ENCODE results near the gene ZNF778.

The ZNF778 gene

GRCh38 chr16:89193576-89194293 lies 23.8 kb upstream of the ZNF778 start:
- no peak for DNase-seq (ENCODE audit: low read depth, low spot score)

GRCh38 chr16:89194340-89195311 lies 22.9 kb upstream of the ZNF778 start:
- DNase-seq (ENCODE audit: low read depth, low spot score), result no peak

- no peak for DNase-seq (ENCODE audit: low read depth, low spot score)
Measured at GRCh38 chr16:89195521-89196171, 21.9 kb upstream of the ZNF778 start.

- DNase-seq (ENCODE audit: low read depth, low spot score), result no peak
Measured at GRCh38 chr16:89197033-89197632, 20.4 kb upstream of the ZNF778 start.

GRCh38 chr16:89197633-89198416 lies 19.7 kb upstream of the ZNF778 start:
- no peak for DNase-seq (ENCODE audit: low read depth, low spot score)

DNA sequence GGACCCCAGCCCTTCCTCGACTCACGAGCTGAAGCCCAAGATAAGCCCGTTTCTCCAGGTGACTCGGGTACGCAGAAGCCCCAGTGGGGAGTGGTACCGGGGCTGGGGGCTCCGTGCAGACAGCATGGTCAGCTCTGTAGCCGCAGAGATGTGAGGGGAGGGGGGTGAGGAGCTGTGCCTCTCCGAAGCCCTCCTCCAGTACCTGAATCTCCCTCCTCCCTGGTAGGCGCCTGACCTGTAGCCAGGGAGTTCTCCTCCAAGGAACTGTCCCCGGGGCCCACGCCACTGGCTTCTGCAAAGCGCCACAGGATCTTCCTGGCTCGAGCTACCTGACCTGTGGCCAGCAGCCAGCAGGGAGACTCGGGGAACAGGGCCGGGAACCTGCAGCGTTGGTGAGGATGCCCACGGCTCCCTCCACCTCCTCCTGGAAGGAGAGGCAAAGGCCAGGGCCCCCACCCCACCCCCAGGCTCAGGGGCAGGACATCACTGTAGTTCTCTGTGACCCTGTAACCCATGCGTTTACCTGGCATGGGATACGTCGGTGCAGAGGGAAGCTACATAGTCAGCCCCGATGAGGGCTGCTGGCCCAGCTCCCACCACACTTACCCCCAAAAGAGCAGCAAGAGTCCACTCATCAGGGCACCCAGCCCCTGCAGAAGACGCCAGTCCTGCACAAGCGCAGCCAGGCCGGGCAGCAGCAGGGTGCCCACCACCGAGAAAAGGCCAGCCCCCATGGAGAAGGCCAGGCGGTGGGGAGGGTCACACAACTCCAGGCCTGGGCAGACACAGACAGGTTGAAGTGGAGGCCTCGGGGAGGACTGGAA lies 18.9 kb upstream of the ZNF778 start:
- DNase-seq (ENCODE audit: low read depth, low spot score), result no peak

DNA sequence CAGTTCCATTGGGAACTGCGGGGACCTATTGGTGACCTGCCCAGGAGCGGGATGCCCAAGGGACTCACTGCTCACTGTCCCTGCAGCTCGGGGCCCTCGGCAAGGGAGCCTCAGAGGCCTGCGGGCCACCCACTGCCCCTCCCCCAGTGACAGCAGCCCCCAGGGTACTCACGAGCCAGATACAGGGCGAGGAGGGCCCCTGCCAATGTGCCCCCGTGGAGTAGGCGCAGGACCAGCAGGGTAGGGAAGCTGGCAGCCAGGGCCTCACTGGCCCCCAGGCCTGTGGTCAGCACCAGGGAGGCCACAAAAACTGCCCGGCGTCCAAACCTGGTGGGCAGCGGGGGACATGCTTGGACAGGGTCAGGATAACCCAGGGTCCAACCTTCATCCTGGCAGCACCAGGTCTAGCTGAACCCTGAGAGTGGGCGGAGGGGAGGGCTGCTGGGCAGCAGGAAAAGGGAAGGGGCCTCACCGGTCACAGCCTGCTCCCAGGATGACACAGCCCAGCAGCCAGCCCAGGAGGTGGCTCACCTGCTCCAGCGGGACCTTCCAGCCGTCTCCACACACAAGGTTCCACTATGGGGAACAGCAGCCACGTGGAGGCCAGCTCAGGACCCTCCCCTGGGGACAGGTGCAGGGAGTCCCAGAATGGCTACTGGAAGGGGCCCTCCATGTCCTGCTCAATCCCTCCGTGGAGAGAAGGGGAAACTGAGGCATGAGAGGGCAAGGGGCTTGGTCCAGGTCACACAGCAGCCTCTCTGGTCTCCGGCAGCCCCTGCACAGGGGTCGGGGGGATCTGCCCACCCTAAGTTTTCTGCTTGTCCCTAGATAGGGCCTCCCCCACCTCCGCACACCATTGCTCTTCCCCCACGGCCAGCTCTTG lies 18.0 kb upstream of the ZNF778 start:
- no peak for DNase-seq (ENCODE audit: low read depth, low spot score)

DNA sequence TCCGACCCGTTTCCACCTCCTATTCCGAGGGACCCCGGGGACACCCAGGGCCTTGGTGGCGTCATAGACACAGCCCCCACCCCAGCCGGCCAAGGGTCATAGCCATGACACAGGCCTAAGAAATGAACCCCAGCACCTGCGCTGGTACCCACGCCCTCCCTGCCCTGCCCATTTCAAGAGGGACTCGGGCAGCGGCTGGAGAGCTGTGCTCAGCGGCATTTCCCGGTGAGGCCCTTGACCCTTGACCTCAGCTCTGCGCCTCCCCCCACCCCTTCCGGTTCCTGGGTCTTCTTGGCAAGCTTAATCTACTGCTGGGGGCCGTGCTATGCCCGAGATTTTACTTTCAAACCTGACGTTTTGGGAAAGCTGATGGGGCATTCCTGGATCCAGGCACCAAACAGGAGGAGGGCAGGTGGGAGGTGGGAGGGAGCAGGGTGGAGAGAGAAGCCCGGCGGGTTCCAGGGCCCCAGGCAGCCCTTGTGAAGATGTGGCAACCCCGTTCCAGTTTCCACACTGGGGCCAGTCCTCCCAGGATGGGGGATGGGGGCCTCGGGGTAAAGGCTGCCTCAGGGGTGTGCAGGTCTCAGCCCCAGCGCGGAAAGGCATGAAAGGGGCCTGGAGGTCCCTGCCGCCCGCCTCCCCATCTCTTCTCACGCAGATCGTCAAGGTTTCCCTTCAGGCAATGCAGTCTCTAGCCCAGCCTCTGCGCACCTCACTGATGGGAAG lies 17.2 kb upstream of the ZNF778 start, which contains the start of gene SLC22A31:
Gene SLC22A31, minus strand, starts transcription at position 414 of the 726 bp plus-strand sequence. Its CDS starts 36 bp downstream, at position 378.
- DNase-seq (ENCODE audit: low read depth, low spot score), result no peak

- no peak for DNase-seq (ENCODE audit: low read depth, low spot score)
Measured at GRCh38 chr16:89200850-89201411, 16.6 kb upstream of the ZNF778 start.

DNA sequence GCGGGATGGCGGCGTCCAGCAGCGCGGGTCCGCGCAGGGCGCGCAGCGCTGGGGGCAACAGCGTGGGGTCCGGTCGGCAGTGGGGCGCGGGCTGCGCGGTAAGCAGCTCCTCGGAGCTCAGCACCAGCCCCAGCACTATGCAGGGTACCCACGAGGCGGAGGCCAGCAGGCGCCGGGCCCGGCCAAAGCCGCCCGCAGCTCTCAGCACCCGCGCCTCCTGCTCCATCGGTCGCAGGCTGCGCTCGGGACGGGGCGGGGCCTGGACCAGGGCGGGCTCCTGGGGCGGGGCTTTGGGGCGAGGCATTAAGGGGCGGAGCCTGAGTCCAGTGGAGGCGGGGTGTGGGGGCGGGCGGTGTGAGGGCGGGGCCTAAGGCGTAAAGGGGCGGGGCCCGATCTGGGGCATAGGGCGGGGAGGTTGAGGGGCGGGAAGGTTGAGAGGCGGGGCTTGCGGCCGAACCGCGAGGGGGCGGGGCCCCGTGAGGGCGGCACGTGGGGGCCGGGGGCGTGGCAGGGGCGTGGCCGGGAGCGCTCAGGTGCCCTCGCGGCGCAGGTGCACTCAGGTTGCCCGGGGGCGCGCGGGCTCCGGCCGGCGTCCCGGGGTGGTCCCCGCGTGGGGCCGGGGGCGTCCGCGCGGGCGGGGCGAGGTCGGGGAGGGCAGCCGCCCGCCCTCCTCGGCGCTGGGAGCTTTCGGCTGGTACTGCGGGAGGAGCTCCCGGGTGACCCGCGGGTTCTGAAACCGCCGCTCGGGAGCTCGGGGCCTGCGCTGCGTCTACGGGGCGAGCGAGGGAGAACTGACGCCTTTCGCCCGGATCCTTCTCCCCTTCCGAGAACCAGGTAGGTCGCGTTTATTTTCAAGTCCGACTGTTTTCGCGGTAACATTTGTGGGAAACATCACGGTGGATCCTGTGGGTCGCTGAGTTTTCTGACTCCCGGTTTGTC lies 15.8 kb upstream of the ZNF778 start:
- DNase-seq (ENCODE audit: low read depth, low spot score), result no peak

DNA sequence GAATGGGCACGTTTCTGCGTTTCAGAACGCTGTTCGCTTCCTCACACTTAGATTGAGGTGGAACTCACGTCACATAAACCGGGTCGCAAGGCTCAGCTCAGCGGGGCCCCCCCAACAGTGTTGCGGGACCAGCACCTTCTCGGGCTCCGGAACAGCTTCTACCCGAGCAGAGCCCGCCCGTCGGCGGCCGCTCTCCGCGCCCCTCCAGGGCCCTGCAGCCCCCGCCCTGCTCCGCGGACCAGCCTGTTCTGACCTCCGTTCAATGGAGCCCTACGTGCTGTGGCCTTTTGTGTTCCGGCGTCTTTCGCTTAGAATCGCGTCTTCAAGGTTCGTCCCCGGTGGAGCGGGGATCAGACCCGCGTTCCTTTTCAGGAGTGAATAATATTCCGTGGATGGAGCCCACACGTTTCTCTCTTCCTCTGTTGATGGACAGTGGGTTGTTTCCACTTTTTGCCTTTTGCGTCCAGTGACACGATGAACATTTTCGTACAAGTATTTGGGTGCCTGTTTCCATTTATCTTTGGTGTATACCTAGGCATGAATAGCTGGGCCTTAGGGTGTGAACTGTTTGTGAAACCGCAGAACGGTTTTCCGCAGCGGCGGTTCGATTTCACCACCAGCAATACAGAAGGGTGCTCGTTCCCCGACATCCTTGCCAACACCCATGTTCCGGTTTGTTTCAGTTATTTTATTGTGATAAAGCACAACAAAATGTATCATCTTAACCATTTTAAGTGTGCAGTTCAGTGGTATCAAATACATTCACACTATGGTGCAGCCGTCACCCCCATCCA lies 14.9 kb upstream of the ZNF778 start:
- no peak for DNase-seq (ENCODE audit: low read depth, low spot score)

DNA sequence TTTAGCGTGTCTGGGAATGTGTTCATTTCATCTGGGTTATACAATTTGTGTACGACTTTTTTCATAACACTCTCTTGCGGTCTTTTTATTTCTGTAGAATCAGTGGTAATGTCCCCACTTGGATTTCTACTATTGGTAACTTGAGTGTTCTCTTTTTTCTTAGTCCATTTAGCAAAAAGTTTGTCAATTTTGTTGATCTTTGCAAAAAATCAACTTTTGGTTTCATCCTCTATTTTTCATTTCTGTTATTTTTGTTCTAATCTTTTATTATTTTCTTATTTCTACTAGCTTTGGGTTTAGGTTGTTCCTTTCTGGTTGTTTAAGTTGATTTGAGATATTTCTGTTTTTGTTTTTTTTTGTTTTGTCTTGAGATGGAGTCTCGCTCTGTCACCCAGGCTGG lies 9.5 kb upstream of the ZNF778 start:
- no peak for DNase-seq (ENCODE audit: low read depth, low spot score)

GRCh38 chr16:89209522-89210044 lies 7.9 kb upstream of the ZNF778 start:
- DNase-seq (ENCODE audit: low read depth, low spot score), result no peak

DNA sequence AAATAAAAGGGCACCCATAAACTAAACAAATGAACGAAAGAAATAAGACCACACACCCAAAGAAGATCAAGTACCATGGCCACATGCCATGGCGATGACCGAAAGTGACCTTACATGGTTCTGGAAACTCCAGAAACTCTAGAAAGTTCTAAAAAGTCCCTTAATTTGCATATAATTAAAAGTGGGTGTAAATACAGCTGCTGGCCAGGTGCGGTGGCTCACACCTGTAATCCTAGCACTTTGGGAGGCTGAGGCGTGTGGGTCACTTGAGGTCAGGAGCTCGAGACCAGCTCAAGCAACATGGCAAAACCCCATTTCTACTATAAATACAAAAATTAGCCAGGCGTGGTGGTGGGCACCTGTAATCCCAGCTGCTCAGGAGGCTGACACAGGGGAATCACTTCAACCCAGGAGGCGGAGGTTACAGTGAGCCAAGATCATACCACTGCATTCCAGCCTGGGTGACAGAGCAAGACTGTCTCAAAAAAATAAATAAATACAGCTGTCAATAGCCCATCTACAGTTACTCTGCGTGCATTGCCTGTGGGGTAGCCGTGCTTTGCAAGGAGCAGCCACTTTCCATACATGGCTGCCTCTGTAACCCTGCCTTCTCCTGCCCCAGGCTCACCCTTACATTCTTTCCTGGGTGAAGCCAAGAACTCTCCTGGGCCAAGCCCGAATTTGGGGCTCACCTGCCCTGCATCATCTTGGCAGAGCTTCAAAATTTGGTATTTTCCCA lies 7.2 kb upstream of the ZNF778 start:
- DNase-seq (ENCODE audit: low read depth, low spot score), result no peak

- DNase-seq (ENCODE audit: low read depth, low spot score), result no peak
Measured at GRCh38 chr16:89210904-89211515, 6.5 kb upstream of the ZNF778 start.

All from brain pericyte (primary cell).